CD8-positive, alpha-beta memory T cell (primary cell): ENCODE measurements around the gene CCM2. TPM values are rescaled to one million over a fixed set of nuclear protein-coding genes. Genes with fewer than 3 reads are reported as not detected.
"Not testable (repeated sequence)": the region's sequence is repeated elsewhere in the genome, so short reads cannot be mapped to it uniquely, and the experiment has no call there.

Experiments
- CTCF ChIA-PET: fragments of 350-600 bp; sonication (Branson Sonifier 250); formaldehyde crosslinking; loops from one replicate; lab custom pipeline; 2021; ENCODE audit warnings: antibody characterized with exemption; lab: Charles Lee
- POLR2A ChIA-PET: fragments of 350-600 bp; sonication (Branson Sonifier 250); formaldehyde crosslinking; loops from one replicate; lab custom pipeline; 2021; ENCODE audit warnings: antibody characterized with exemption; lab: Charles Lee
- DNase-seq, 5 donors: peaks; one replicate each; pipeline versions ENCODE4 v3.0.0 to v3.0.0-alpha.2; 2020 to 2022; ENCODE audit warnings: mixed read lengths in 1 of 5
- H3K27ac ChIP-seq: one replicate; pipeline ENCODE4 v1.7.0; 2013; ENCODE audit warnings: low read depth, mild to moderate bottlenecking, low read length, moderate library complexity
- H3K27me3 ChIP-seq: 2 replicates; pipeline ENCODE4 v1.7.0; 2013; ENCODE audit warnings: low read length, mild to moderate bottlenecking; ENCODE audit not compliant: insufficient read depth, poor library complexity, severe bottlenecking
- H3K36me3 ChIP-seq: 2 replicates; pipeline ENCODE4 v1.7.0; 2013; ENCODE audit warnings: mild to moderate bottlenecking, low read length, moderate library complexity; ENCODE audit not compliant: insufficient read depth
- H3K4me1 ChIP-seq: 2 replicates; pipeline ENCODE4 v1.7.0; 2013; ENCODE audit warnings: mild to moderate bottlenecking, low read length, moderate library complexity; ENCODE audit not compliant: insufficient read depth
- H3K4me3 ChIP-seq: 2 replicates; pipeline ENCODE4 v1.7.0; 2013; ENCODE audit warnings: mild to moderate bottlenecking, low read length
- H3K9me3 ChIP-seq: 2 replicates; pipeline ENCODE4 v1.7.0; 2013; ENCODE audit warnings: mild to moderate bottlenecking, low read length
- H3K27ac Mint-ChIP-seq, 8 donors: one replicate each; pipeline ENCODE4 v1.8.0; 2020 to 2021; ENCODE audit warnings: mixed read lengths in 8 of 8, mild to moderate bottlenecking in 6 of 8, inconsistent platforms in 3 of 8, moderate library complexity in 3 of 8
- H3K27me3 Mint-ChIP-seq, 2 donors: one replicate each; pipeline ENCODE4 v1.8.0; 2020 to 2021; ENCODE audit warnings: mixed read lengths in 2 of 2, mild to moderate bottlenecking in 1 of 2, moderate library complexity in 1 of 2
- H3K36me3 Mint-ChIP-seq, 3 donors: one replicate each; pipeline ENCODE4 v1.8.0; 2020 to 2021; ENCODE audit warnings: mixed read lengths in 3 of 3, inconsistent platforms in 1 of 3, mild to moderate bottlenecking in 1 of 3
- H3K4me1 Mint-ChIP-seq, 3 donors: one replicate each; pipeline ENCODE4 v1.8.0; 2020 to 2021; ENCODE audit warnings: mixed read lengths in 3 of 3, inconsistent platforms in 1 of 3, mild to moderate bottlenecking in 1 of 3
- H3K4me3 Mint-ChIP-seq, 7 donors: one replicate each; pipeline ENCODE4 v1.8.0; 2020 to 2021; ENCODE audit warnings: mixed read lengths in 7 of 7, mild to moderate bottlenecking in 6 of 7, moderate library complexity in 4 of 7, inconsistent platforms in 2 of 7
- H3K9me3 Mint-ChIP-seq, 5 donors: one replicate each; pipeline ENCODE4 v1.8.0; 2020 to 2022; ENCODE audit warnings: mixed read lengths in 5 of 5, mild to moderate bottlenecking in 3 of 5, moderate library complexity in 2 of 5, inconsistent platforms in 1 of 5
- polyA plus RNA-seq: library from polyadenylated mRNA; unstranded; fragments of 300-500 nt; fragmentation: Illumina TruSeq; gene quantifications from one replicate; pipeline ENCODE4 v1.2.3, GENCODE V29; 2021
- total RNA-seq, 2 experiments: library from RNA; stranded (reverse); gene quantifications; one replicate each; pipeline ENCODE4 v1.2.3, GENCODE V29; 2021

The CCM2 gene
- total and polyA plus RNA-seq, 3 experiments from 2014 or later: 70.6 to 81.1 (median 74.8) TPM

- DNase-seq, H3K9me3 Mint-ChIP-seq, H3K27ac ChIP-seq, H3K36me3 ChIP-seq, H3K9me3 ChIP-seq, POLR2A ChIA-PET, H3K27me3 ChIP-seq, H3K4me3 ChIP-seq: not testable (repeated sequence)
- peaks cover 6 to 16% of the 10 kb centered on the region in 2 donors for H3K27me3 Mint-ChIP-seq
- H3K4me1 ChIP-seq: peaks cover 25% of the 10 kb centered on the region
- H3K36me3 Mint-ChIP-seq: peaks cover 0 to 16% (median 0%) of the 10 kb centered on the region in 3 donors
- CTCF ChIA-PET: interaction anchor here (1.4 to 2.7 kb wide), 3 partner anchors 21 to 140 kb away, joined by 3 to 12 read pairs (median 7); no protein-coding TSS in a partner anchor
- peaks cover 25 to 30% (median 29%) of the 10 kb centered on the region in 3 donors for H3K4me1 Mint-ChIP-seq
- peak overlapping the region in 4 of 8 donors; percentile 39 to 95 (median 74) for H3K27ac Mint-ChIP-seq
- peak overlapping the region in 1 of 7 donors; percentile 84 for H3K4me3 Mint-ChIP-seq
These were observed 114.3 kb downstream of the CCM2 start for GRCh38 chr7:45114257-45114656.

GRCh38 chr7:45114926-45115325 lies 114.9 kb downstream of the CCM2 start:
- Histone ChIP-seq H3K27me3 (no peaks in the 10 kb centered on the region), H3K27ac (no peak overlapping the region), H3K9me3 (no peaks in the 10 kb centered on the region), H3K4me3 (no peak overlapping the region), H3K36me3 (no peaks in the 10 kb centered on the region), H3K4me1 (peaks cover 19% of the 10 kb centered on the region)
- Mint-ChIP-seq H3K27me3 (peaks cover 6 to 16% of the 10 kb centered on the region in 2 donors), H3K36me3 (peaks cover 0 to 15% (median 3%) of the 10 kb centered on the region in 3 donors), H3K9me3 (no peaks in the 10 kb centered on the region), H3K4me1 (peaks cover 22 to 29% (median 25%) of the 10 kb centered on the region in 3 donors), H3K27ac (no peak overlapping the region), H3K4me3 (peak overlapping the region in 1 of 7 donors; percentile 19)
- CTCF ChIA-PET: interaction anchor here (1.4 to 2.5 kb wide), 2 partner anchors 21 to 141 kb away, joined by 3 to 7 read pairs; no protein-coding TSS in a partner anchor
- DNase-seq: no peak
- POLR2A ChIA-PET: interaction anchor here (0.6 kb wide), 1 partner anchor 228 kb away, joined by 5 read pairs; no protein-coding TSS in a partner anchor

- H3K27ac ChIP-seq: no peak overlapping the region
- no peaks in the 10 kb centered on the region for H3K9me3 ChIP-seq
- POLR2A ChIA-PET: no interaction called here
- H3K27ac Mint-ChIP-seq: peak overlapping the region in 1 of 8 donors; percentile 15
- no peaks in the 10 kb centered on the region for H3K27me3 ChIP-seq
- H3K4me3 ChIP-seq: no peak overlapping the region
- peaks cover 6 to 16% of the 10 kb centered on the region in 2 donors for H3K27me3 Mint-ChIP-seq
- H3K4me1 ChIP-seq: peaks cover 11% of the 10 kb centered on the region
- CTCF ChIA-PET: interaction anchor here (2.5 kb wide), 1 partner anchor 142 kb away, joined by 7 read pairs; no protein-coding TSS in a partner anchor
- H3K36me3 ChIP-seq: no peaks in the 10 kb centered on the region
- H3K4me3 Mint-ChIP-seq: peak overlapping the region in 1 of 7 donors; percentile 36
- H3K36me3 Mint-ChIP-seq: peaks cover 0 to 9% (median 3%) of the 10 kb centered on the region in 3 donors
- H3K4me1 Mint-ChIP-seq: peaks cover 12 to 18% (median 16%) of the 10 kb centered on the region in 3 donors
- H3K9me3 Mint-ChIP-seq: no peaks in the 10 kb centered on the region
- no peak for DNase-seq
These were observed 116.0 kb downstream of the CCM2 start for GRCh38 chr7:45116048-45116447.

GRCh38 chr7:45117582-45117981 lies 117.6 kb downstream of the CCM2 start:
- Mint-ChIP-seq H3K4me3 (no peak overlapping the region), H3K36me3 (peaks cover 0 to 3% (median 0%) of the 10 kb centered on the region in 3 donors), H3K27ac (no peak overlapping the region), H3K27me3 (peaks cover 3 to 16% of the 10 kb centered on the region in 2 donors), H3K9me3 (no peaks in the 10 kb centered on the region), H3K4me1 (peaks cover 6 to 8% (median 8%) of the 10 kb centered on the region in 3 donors)
- H3K27me3 ChIP-seq: no peaks in the 10 kb centered on the region
- H3K27ac ChIP-seq: no peak overlapping the region
- CTCF ChIA-PET: no interaction called here
- no peaks in the 10 kb centered on the region for H3K9me3 ChIP-seq
- DNase-seq: no peak
- peaks cover 7% of the 10 kb centered on the region for H3K4me1 ChIP-seq
- no peaks in the 10 kb centered on the region for H3K36me3 ChIP-seq
- POLR2A ChIA-PET: no interaction called here
- H3K4me3 ChIP-seq: no peak overlapping the region

GRCh38 chr7:45118292-45118691 lies 118.3 kb downstream of the CCM2 start:
- POLR2A ChIA-PET: no interaction called here

GRCh38 chr7:45118889-45119331 lies 118.9 kb downstream of the CCM2 start:
- H3K27ac Mint-ChIP-seq: peak overlapping the region in 1 of 8 donors; percentile 40
- POLR2A ChIA-PET: no interaction called here
- H3K27me3 Mint-ChIP-seq: peaks cover 3 to 16% of the 10 kb centered on the region in 2 donors

More at GRCh38 chr7:45118292-45118691, 118.3 kb downstream of the CCM2 start:
- Mint-ChIP-seq H3K27ac (peak overlapping the region in 1 of 8 donors; percentile 40), H3K9me3 (no peaks in the 10 kb centered on the region), H3K36me3 (peaks cover 0 to 3% (median 0%) of the 10 kb centered on the region in 3 donors), H3K4me1 (peaks cover 10 to 12% (median 10%) of the 10 kb centered on the region in 3 donors), H3K27me3 (peaks cover 3 to 16% of the 10 kb centered on the region in 2 donors), H3K4me3 (no peak overlapping the region)
- no peak overlapping the region for H3K27ac ChIP-seq
- no peaks in the 10 kb centered on the region for H3K9me3 ChIP-seq
- no peak overlapping the region for H3K4me3 ChIP-seq
- no peak for DNase-seq
- H3K4me1 ChIP-seq: peaks cover 13% of the 10 kb centered on the region
- CTCF ChIA-PET: interaction anchor here (1.1 kb wide), 1 partner anchor 17 kb away, joined by 4 read pairs; no protein-coding TSS in a partner anchor
- H3K36me3 ChIP-seq: no peaks in the 10 kb centered on the region
- no peaks in the 10 kb centered on the region for H3K27me3 ChIP-seq

GRCh38 chr7:45119550-45119949 lies 119.5 kb downstream of the CCM2 start:
- DNase-seq: no peak
- Mint-ChIP-seq H3K36me3 (peaks cover 0 to 3% (median 0%) of the 10 kb centered on the region in 3 donors), H3K27me3 (peaks cover 3 to 12% of the 10 kb centered on the region in 2 donors), H3K9me3 (no peaks in the 10 kb centered on the region), H3K27ac (peak overlapping the region in 1 of 8 donors; percentile 18), H3K4me3 (peak overlapping the region in 1 of 7 donors; percentile 63), H3K4me1 (peaks cover 15 to 17% (median 17%) of the 10 kb centered on the region in 3 donors)
- H3K9me3 ChIP-seq: no peaks in the 10 kb centered on the region
- no peak overlapping the region for H3K4me3 ChIP-seq
- H3K4me1 ChIP-seq: peaks cover 23% of the 10 kb centered on the region
- POLR2A ChIA-PET: no interaction called here
- no peaks in the 10 kb centered on the region for H3K36me3 ChIP-seq
- CTCF ChIA-PET: interaction anchor here (1.1 kb wide), 1 partner anchor 16 kb away, joined by 4 read pairs; no protein-coding TSS in a partner anchor
- no peaks in the 10 kb centered on the region for H3K27me3 ChIP-seq
- no peak overlapping the region for H3K27ac ChIP-seq

More at GRCh38 chr7:45118889-45119331, 118.9 kb downstream of the CCM2 start:
- peaks cover 15 to 17% (median 16%) of the 10 kb centered on the region in 3 donors for H3K4me1 Mint-ChIP-seq
- CTCF ChIA-PET: interaction anchor here (0.5 to 1.1 kb wide), 2 partner anchors 16 to 35 kb away, joined by 3 to 4 read pairs; no protein-coding TSS in a partner anchor
- no peak for DNase-seq
- Histone ChIP-seq H3K36me3 (no peaks in the 10 kb centered on the region), H3K27ac (no peak overlapping the region), H3K27me3 (no peaks in the 10 kb centered on the region), H3K9me3 (no peaks in the 10 kb centered on the region), H3K4me1 (peaks cover 19% of the 10 kb centered on the region), H3K4me3 (no peak overlapping the region)
- no peaks in the 10 kb centered on the region for H3K9me3 Mint-ChIP-seq
- no peak overlapping the region for H3K4me3 Mint-ChIP-seq
- H3K36me3 Mint-ChIP-seq: peaks cover 0 to 3% (median 0%) of the 10 kb centered on the region in 3 donors
